GM21529 (cell line): ENCODE data around the gene C19orf85.
"Not testable (repeated sequence)": the region's sequence is repeated elsewhere in the genome, so short reads cannot be mapped to it uniquely, and the experiment has no call there.

Source experiments
- ATAC-seq: cut with Tn5 transposase; IDR thresholded peaks from one replicate; pipeline ENCODE4 v1.9.1; 2021; ENCODE audit not compliant: unreplicated experiment

Gene C19orf85

GRCh38 chr19:55442372-55442961 is 22.1 kb downstream of the C19orf85 start:
- ATAC-seq = no peak

GRCh38 chr19:55441692-55442321 is 22.7 kb downstream of the C19orf85 start:
- ATAC-seq = no peak

DNA sequence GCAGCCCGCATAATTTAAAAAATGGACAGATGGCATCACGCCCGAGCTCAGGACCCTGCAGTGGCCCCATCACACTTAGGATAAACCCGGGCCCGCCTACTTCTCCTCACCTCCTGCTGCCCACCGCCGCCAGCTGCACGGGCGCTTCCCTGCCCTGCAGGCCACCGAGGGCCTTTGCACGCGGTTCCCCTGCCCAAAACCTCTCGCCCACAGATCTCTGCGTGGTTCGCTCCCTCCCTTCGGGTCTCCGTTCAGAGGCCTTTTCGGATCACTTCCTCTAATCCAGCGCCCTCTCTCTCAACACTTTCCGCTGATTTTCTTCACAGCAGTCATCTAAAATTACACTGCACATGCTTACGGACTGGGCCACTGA is 23.2 kb downstream of the C19orf85 start:
- no peak for ATAC-seq

DNA sequence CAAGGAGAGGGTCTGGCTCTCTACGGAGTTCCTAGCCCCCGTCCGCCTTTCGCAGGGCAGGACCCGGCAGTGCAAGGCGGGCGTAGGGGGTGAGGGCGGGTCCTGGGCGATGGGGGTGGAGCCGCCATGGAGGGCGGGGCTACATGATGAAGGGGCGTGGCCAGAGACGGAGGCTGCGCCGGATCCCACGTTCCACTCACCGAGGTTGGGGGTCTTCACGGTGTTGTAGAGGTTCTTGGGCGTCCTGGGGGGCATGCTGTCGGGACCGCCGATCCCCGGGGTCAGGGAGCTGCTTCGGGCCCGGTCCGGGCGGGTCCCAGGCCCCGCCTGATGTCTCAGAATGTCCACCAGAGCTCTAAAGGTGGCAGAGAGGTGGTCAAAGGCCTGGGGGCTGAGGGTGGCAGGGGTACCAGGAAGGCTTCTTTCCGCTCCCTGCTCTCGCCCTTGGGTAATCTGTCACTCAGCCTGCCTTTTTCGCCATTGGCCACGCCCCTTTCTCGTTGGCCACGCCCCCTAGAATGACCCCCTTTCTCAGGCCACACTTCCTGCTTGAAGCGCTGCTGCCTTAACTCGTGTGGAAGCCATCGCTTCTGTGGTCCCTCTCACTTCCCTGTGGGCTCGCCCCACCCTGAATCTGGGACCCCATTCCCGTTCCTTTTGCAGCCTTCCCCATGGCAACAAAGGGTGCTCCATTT is 24.0 kb downstream of the C19orf85 start:
- ATAC-seq = no peak

DNA sequence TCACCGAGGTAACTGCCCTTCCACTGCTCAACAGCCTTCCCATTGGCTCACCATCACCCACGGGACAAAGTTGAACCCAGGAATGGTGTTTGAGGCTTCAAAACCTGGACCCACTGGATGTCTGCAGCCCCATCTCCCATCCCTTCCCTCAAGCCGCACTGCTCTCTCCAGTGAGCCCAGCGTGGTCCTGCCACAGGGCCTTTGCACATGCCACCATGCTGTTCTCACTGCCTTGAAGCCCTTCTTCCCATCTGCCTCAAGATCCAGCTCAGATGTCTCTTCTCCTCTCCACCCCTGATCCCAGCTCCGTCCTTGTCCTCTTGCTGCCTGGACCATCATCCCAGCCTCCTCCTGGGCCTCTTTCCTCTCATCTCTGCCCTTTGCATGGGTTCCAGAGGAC is 25.5 kb downstream of the C19orf85 start:
- no peak for ATAC-seq

DNA sequence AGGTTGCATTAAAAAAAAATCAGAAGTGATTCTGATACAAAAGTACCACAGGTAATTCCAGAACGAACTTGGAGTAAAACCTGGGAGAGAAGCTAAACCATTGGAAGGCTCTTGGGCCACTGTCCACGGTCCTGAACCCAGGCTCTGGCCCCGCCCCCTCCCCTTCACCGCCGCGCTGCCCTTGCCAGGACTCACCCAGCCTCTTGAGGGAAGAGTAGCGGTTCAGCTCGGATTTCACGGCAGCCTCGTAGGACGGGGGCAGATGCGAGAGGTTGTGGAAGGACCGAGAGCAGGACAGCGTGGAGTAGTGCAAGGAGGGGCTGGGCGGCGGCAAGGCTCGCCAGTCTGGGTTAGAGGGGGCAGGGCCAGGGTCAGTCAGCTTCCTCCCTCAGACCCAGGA is 27.1 kb downstream of the C19orf85 start:
- no peak for ATAC-seq

DNA sequence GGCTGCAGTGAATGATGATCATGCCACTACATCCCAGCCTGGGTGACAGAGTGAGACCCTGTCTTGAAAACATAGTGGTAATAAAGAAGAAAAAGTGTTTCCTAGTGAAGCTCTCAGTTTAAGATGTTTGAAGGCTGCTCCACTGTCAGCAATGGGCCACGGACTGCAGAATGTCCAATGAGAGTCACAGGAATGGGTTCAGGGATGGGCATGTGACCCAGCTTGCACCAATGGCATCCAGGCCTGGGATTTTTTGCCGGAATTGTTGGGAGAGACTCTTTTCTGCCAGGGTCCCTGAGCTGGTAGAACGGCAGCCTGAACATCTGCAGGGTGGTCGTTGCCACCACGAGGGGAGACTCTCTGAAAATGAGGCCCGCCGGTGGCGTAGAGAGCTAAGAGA is 27.7 kb downstream of the C19orf85 start:
- ATAC-seq = no peak

GRCh38 chr19:55435020-55435419 is 29.5 kb downstream of the C19orf85 start:
- no peak for ATAC-seq

DNA sequence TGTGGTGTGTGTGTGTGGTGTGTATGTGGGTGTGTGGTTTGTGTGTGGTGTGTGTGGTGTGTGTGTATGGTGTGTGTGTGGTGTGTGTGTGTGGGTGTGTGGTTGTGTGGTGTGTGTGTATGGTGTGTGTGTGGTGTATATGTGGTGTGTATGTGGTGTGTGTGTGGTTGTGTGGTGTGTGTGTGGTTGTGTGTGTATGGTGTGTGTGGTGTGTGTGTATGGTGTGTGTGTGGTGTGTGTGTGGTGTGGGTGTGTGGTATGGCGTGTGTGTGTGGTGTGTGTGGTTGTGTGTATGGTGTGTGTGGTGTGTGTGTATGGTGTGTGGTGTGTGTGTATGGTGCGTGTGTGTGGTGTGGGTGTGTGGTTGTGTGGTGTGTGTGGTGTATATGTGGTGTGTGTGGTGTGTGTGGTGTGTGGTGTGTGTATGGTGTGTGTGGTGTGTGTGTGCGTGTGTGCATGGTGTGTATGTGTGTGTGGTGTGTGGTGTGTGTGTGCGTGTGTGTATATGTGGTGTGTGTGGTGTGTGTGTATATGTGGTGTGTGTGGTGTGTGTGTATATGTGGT is 30.1 kb downstream of the C19orf85 start:
- ATAC-seq = no peak

- ATAC-seq = no peak
Measured at GRCh38 chr19:55433292-55433691, 31.3 kb downstream of the C19orf85 start.

GRCh38 chr19:55432241-55432959 is 32.2 kb downstream of the C19orf85 start:
- ATAC-seq = no peak

- no peak for ATAC-seq
Measured at GRCh38 chr19:55431183-55431582, 33.4 kb downstream of the C19orf85 start.

- no peak for ATAC-seq
Measured at GRCh38 chr19:55426042-55426441, 38.5 kb downstream of the C19orf85 start.

DNA sequence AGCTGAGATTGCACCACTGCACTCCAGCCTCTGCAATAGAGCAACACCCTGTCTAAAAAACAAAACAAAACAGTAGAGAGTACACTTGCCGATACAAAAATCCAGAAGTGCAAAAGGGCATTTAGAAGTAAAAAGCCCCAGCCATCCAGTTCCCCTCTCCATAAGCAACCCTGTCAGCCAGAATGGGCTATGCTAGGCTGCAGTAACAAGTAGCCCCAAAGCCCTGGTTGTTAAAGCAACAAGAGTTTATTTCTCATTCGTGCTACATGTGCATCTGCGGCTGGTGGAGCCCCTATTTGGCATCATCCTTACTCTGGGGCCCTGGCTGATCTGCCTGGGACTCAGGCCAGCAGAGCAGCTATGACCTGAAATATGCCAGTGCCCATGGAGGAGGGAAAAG is 40.0 kb downstream of the C19orf85 start:
- no peak for ATAC-seq

DNA sequence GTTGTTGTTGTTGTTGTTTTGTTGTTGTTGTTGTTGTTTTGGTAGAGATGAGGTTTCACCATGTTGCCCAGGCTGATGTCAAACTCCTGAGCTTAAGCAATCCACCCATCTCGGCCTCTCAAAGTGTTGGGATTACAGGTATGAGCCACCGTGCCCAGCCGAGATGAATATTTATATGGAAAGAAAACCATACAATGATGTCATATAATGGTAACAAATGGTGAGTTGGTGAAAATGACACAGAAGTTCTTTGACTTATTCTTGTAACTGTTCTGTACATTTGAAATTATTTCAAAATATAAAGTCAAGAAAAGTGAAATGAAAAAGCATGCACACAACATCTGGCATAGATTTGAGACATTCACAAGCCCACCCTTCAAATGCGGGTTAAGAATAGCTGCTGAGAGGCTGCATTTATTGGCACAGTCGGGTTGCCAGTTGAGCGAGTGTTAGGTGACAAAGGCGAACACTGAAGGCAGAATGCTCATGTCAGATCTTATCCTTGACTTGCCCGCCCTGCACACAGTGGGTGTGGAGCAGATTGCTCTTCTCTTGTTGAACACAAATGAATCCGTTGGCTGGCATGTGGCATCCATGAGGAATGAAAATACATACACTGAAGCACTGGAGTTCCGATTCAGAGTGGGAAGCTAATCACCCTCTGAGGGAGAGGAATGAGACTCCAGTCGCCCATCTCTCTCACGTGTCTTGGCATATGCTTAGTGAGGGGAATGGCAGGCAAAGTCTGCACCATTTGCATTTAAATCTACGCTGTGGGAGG is 41.1 kb downstream of the C19orf85 start:
- ATAC-seq = no peak

DNA sequence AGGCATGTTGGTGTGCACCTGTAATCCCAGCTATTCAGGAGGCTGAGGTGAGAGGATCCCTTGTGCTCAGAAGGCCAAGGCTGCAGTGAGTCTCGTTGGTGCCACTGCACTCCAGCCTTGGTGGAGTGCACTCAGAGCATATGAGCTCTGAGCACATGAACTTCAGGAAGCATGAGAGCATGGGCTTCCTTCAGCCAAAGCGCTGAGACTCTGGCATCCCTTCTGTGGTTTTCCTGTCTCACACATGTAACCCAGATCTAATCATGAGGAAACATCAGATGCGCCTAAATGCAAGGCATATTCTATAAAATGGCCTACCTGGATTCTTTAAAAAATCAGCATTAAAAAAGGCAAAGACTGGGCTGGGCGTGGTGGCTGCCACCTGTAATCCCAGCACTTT is 43.3 kb downstream of the C19orf85 start:
- not testable (repeated sequence) for ATAC-seq

DNA sequence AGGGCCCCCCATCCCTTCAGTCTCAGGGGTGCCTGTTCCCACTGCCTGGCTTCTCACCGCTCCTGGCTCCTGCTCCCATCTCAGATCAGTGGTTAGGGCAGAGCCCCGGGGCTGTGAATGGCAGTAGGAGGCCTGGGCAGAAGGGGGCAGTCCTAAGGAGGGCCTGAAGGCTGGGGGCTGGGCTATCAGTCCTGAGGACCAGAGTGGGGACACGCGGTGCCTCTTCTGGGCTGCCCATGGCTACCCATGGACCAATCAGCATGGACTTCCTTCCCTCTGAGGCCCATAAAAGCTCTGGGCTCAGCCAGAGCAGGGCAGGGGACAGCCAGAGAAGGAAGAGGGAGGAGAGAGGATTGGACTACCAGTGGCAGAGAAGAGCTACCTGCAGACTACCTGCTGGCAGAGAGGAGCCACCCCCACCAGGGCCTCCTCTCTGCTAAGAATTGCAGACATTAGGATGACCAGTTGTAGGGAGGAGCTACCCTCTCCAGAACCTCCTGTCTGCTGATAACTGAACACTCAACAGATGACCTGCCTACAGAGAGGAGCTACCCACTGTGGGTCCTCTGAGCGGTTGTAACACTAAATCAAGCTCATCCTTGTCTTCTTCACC is 44.8 kb downstream of the C19orf85 start:
- ATAC-seq = no peak

- ATAC-seq = no peak
Measured at GRCh38 chr19:55419103-55419502, 45.4 kb downstream of the C19orf85 start.

- no peak for ATAC-seq
Measured at GRCh38 chr19:55418185-55418584, 46.4 kb downstream of the C19orf85 start.
